ENCODE results near the gene BCAP31. TPM values are rescaled to one million over a fixed set of nuclear protein-coding genes. Genes with fewer than 3 reads are reported as not detected.

BCAP31 gene
- total and polyA plus RNA-seq, 2 of the 13 experiments (the other 11 are each of a cell fraction or from before 2014, with no cell fraction given) = 139 to 178 TPM

- TF ChIP-seq HHEX (CRISPR knock-in tag; IDR thresholded peaks at IDR 0.05) (no peak), ZNF256 (CRISPR knock-in tag; conservative IDR thresholded peaks at IDR 0.05) (no peak), KIAA2018 (CRISPR knock-in tag; IDR thresholded peaks at IDR 0.05; ENCODE audit: borderline replicate concordance) (no peak), RCOR2 (CRISPR knock-in tag; IDR thresholded peaks at IDR 0.05) (no peak), SMC3 (IDR thresholded peaks at IDR 0.05; ENCODE audit: low read length) (peak; percentile 64), REL (CRISPR knock-in tag; conservative IDR thresholded peaks at IDR 0.05) (no peak), ESRRA (CRISPR knock-in tag; IDR thresholded peaks at IDR 0.05; ENCODE audit: low read depth) (no peak), MXI1 (IDR thresholded peaks at IDR 0.05; ENCODE audit: borderline replicate concordance, low read depth, low read length) (no peak; the same call in 2 of the 3 replicates), HNF4A (CRISPR knock-in tag; IDR thresholded peaks at IDR 0.05) (no peak), BHLHE40 (IDR thresholded peaks at IDR 0.05; ENCODE audit: low read length) (peak; percentile 58; the same call in 1 of the 2 replicates), GATAD1 (CRISPR knock-in tag; IDR thresholded peaks at IDR 0.05) (0 out of 2 replicates have a peak, but pooled peaks have one; percentile 28), KLF12 (CRISPR knock-in tag; IDR thresholded peaks at IDR 0.05; ENCODE audit: borderline replicate concordance) (no peak), ZNF687 (CRISPR knock-in tag; IDR thresholded peaks at IDR 0.05) (peak; percentile 88), ZSCAN9 (CRISPR knock-in tag; IDR thresholded peaks at IDR 0.05; ENCODE audit: borderline replicate concordance) (no peak), SRSF1 (optimal IDR thresholded peaks at IDR 0.05; ENCODE audit: low read depth, low read length) (no peak), RXRB (CRISPR knock-in tag; IDR thresholded peaks at IDR 0.05; ENCODE audit: borderline replicate concordance) (no peak), ZKSCAN1 (IDR thresholded peaks at IDR 0.05; ENCODE audit: low read length) (no peak), SAP130 (CRISPR knock-in tag; IDR thresholded peaks at IDR 0.05; ENCODE audit: low read depth) (0 out of 2 replicates have a peak, but pooled peaks have one; percentile 16), ZNF678 (CRISPR knock-in tag; IDR thresholded peaks at IDR 0.05) (no peak), GABPB1 (CRISPR knock-in tag; IDR thresholded peaks at IDR 0.05) (peak; percentile 25; the same call in 1 of the 2 replicates), SOX6 (IDR thresholded peaks at IDR 0.05) (no peak), SOX6 (CRISPR knock-in tag; IDR thresholded peaks at IDR 0.05) (0 out of 2 replicates have a peak, but pooled peaks have one; percentile 12)
These were observed 56.2 kb downstream of the BCAP31 start (continued) for GRCh38 chrX:153667956-153668396.

Data from HepG2 (cell line).